GM19438 (cell line): ENCODE results near the gene SEZ6L2.
A peak's percentile ranks its signal among the peaks of the same experiment; 100 is the strongest.
"Not testable (repeated sequence)": the region's sequence is repeated elsewhere in the genome, so short reads cannot be mapped to it uniquely, and the experiment has no call there.

Experiments used
- ATAC-seq: cut with Tn5 transposase; IDR thresholded peaks from one replicate; pipeline ENCODE4 v1.9.1; 2021; ENCODE audit warnings: low read depth; ENCODE audit not compliant: unreplicated experiment

SEZ6L2 gene

DNA sequence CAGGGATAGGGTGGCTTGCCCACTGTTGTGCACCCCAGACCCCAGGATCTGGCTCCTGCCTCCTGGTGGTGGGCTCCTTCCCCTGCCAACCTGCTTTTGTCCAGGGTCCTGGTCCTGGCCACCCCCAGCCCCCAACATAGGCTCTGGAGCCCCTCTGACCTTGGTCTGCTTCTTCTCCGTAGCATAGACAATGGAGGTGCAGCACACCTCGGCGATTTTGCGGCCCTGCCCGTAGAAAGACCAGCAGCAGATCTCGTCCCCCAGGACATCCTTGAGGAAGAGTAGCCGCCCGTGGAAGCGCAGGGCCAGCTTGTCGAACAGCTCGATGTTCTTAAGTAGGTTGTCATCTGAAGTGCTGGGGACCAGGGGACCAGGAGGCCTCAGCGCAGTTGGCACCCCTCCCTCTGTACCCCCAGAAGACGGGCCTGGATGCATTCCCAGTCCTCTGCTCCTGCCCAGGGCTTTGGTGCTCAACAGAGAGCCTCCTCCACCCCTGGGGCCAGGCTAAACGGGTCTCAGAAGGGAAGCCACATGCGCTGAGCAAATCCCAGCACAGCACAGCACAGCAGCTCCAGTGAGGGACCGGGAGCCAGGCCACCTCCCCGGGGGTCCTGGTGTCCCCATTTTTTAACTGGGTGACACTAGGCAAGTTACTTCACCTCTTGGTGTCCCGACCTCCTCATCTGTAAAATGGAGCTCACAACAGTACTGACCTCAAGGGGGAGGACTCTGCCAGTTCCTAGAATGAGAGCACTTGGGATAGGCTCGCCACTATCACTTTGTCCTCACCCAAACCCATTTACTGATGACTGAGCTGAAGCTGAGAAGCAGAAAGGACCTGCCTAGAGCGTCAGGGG, 11.7 kb upstream of the SEZ6L2 start:
- no peak for ATAC-seq

DNA sequence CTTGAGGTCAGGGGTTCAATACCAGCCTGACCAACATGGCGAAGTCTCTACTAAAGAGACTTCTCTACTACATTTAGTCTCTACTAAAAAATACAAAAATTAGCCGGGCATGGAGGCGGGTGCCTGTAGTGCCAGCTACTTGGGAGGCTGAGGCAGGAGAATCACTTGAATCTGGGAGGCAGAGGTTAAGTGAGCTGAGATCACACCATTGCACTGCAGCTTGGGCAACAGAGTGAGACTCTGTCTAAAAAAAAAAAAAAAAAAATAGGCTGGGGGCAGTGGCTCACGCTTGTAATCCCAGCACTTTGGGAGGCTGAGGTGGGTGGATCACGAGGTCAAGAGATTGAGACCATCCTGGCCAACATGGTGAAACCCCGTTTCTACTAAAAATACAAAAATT, 10.5 kb upstream of the SEZ6L2 start:
- ATAC-seq, result not testable (repeated sequence)

GRCh38 chr16:29909391-29909790, 10.0 kb upstream of the SEZ6L2 start:
- ATAC-seq, result no peak

DNA sequence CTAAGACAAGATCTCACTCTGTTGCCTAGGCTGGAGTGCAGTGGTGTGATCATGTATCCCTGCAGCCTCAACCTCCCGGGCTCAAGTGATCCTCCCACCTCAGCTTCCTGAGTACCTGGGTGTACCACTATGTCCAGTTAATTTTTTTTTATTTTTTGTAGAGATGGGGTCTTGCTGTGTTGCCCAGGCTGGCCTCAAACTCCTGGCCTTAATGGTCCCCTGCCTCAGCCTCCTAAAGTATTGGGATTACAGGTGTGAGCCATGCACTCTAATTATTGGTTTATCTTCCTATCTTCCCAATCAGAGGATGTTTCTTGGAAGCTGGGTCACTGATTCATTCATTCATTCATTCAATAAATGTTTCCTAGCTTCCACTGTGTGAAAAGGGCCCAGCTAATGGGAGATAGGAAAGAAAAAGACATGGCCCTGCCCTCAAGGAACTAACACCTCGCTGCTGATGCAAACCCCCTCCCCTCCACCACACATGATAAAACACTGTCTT, 9.4 kb upstream of the SEZ6L2 start:
- ATAC-seq, result no peak

DNA sequence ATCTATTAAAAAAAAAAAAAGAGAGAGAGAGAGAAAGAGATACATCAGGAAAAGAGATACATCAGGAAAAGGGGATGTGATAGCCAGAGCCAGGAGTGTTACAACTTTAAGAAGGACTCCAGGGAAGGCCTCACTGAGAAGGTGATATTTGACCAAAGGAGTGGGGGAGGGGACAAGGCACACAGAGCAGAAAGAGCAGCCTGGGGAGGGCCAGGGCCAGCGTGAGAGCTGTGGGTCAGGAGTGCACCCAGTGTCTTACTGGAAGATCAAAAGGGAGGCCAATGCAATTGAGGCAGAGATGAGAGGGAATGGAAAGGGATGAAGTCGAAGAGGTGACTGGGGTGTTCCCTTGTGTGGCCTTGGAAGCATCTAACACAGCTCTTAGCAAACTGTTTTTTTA, 8.6 kb upstream of the SEZ6L2 start:
- ATAC-seq, result no peak

DNA sequence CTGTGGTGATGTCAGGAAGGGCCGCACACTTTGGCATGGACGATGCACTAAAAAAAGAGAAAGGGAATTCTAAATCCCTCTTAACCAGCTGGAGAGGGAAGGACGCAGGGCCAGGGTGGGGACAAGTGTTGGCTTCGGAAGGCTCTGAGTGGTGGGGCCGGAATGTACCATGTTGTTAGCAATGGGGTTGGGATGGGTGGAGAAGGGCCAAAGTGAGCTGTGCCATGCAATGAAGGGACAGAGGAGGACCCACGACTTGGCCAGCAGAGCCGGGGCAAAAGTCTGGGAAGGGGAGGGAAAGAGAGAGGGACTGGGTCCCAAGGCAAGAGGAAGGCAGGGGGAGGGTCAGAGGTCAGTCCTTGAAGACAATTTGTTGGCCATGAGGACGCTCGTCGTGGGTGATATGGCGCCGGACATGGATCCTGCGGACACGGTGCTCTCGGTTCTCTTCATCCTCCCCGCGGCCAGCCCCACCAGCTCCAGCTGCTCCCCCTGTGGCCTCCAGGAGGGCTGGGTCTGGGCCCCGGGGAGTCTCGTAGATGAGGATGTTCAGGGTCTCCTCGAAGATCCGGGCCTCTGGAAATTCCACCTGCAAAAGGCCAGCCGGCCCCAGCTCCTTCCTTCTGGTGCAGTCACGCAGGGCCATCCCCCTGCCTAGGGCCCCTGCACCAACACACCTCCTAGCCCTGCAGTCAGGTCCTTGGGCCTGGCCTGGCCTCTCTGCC, 7.3 kb upstream of the SEZ6L2 start:
- ATAC-seq, result no peak

- no peak for ATAC-seq
Observed at GRCh38 chr16:29905668-29906067, 6.3 kb upstream of the SEZ6L2 start.

DNA sequence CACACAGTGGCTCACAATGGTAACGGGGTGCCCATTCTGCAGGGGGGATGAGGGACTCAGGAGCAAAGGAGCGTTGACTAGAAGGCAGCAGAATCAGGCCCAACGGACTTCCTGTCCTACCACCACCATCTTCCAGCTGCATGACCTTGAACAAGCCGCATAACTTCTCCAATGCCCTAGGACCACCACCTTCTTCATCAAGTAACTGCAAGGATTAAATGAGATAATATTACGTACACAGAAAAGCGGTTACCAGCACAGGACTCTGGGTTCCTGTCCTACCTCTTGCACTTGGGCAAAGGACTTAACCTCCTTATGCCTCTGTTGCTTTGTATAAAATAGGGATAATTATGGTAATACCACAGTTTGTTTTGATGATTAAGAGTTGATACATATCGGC, 5.6 kb upstream of the SEZ6L2 start:
- no peak for ATAC-seq

GRCh38 chr16:29903590-29903989, 4.2 kb upstream of the SEZ6L2 start:
- no peak for ATAC-seq

DNA sequence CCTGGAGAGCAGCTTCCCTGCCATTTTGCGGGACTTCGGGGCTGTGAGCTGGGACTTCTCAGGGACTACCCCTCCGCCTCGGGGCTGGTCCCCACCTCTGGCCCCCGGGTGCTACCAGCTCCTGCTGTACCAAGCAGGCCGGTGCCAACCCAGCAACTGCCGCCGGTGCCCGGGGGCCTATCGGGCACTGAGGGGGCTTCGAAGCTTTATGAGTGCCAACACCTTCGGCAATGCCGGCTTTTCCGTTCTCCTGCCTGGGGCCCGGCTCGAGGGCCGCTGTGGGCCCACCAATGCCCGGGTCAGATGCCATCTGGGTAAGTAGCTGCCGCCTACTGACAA, 2.2 kb upstream of the SEZ6L2 start:
- no peak for ATAC-seq

DNA sequence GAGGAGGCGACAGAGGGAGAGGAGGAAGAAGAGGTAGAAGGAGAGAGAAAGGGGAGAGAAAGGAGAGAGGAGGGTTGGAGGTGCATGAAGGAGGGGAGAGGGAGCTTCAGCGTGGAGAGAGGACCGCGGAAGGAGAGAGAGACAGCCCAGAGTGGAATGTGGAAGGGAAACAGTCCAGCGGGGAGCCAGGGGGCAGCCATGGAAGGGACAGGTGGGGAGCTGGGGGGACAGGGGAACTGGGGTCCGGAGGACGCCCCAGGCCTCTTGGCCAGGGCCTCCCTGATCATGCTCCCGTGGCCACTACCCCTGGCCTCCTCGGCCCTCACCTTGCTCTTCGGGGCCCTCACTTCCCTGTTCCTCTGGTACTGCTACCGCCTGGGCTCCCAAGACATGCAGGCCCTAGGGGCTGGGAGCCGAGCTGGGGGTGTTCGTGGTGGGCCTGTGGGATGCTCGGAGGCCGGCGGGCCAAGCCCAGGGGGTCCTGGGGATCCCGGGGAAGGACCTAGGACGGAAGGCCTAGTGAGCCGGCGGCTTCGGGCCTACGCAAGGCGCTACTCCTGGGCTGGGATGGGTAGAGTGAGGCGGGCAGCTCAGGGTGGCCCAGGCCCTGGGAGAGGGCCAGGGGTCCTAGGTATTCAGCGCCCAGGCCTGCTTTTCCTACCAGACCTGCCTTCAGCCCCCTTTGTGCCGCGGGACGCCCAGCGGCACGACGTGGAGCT, 1.7 kb upstream of the SEZ6L2 start:
- ATAC-seq, result no peak

- ATAC-seq, result peak; percentile 52
Observed at GRCh38 chr16:29900102-29900887, 945 bp upstream of the SEZ6L2 start, which contains the start of gene ASPHD1. ASPHD1 (plus strand) TSS chr16:29900488; CDS start chr16:29900972, 484 bp downstream.

GRCh38 chr16:29898804-29899515, 390 bp downstream of the SEZ6L2 start:
- no peak for ATAC-seq

DNA sequence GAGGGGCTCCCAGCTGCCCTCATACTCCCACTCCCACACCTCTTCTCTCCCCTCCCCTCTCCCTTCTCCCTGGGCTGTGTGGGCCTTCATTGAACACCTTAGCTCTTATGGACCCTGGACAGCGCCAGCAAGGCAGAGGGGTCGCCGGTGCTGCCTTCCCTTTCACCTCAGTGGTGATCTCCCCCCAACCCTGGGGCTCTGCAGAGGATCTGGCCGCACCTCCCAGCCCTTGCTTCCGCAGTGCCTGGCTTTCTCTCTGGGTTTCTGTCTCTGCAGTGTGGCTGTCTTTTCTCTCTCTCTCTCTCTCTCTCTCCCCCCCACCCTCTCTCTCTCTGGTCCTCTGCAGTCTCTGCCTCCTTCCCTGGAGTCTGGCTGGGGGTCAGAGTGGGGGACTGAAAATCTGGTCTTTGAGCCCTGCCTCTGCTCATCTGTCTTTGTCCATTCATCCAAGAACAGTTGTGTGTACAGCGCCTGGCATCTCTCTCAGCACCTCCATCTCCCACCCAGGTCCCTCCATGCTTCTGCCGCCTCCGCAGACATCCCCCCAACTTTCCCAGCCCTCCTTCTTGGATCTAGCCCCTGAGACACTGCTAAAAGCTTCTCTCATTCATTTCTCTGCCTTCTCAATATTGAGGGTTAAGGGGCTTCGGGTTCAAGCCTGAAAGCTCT, 1.1 kb downstream of the SEZ6L2 start:
- no peak for ATAC-seq

GRCh38 chr16:29897333-29897732, 2.0 kb downstream of the SEZ6L2 start:
- no peak for ATAC-seq

DNA sequence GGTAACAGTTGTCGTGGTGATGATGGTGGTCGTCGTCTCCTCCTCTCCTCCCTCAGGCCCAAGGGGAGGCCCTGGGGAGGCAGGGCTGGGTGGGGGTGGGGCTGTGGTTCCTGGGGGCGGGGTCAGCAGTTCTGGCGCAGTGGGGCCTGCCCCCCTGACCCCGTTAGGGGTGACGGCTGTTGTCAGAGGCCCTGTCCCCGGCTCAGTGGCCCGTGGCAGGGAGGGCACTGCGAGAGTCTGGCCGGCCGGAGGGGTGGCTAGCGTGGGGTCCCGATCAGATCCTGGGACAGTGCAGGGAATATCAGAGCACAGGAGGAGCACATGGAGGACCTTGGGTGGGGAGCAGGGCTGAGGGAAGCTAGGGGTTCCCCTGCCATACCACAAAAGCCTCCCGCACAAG, 2.5 kb downstream of the SEZ6L2 start:
- no peak for ATAC-seq

DNA sequence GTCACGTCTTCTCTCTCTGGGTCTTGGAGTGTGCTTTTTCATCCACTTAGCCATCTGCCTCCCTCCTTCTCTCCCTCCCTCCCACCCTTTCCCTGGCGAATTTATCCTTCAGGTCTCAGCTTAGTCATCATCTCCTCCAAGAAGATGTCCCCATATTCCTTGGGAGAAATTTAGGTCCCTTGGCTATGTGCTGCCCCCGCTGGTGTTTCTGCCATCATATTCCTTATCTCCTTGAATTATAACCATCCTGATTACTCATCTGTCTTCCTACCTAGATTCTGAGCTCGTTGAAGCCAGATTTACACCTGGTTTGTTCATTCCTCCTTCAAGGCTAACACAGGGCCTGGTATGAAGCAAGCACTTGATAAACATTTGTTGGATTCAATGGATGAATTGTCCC, 5.0 kb downstream of the SEZ6L2 start:
- ATAC-seq, result no peak

GRCh38 chr16:29893553-29893952, 5.8 kb downstream of the SEZ6L2 start:
- ATAC-seq, result no peak

DNA sequence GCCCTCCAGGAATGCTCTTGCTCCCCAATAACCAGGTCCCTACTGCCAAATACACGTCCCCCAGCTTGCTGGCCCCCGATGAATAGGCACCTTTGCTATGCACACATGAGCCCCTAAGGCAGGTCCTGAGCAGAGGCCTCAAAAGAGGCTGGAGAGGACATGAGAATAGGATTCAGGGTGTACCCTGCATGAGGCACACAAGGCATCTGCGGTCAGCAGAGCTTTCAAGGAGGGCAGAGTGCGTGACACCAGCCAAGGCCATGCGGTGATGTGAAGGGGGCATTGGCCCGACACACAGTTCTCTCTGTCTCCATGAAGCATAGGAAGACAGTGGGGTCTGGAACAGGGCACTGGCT, 6.9 kb downstream of the SEZ6L2 start:
- no peak for ATAC-seq
